HG03139 (cell line): ENCODE data around the gene RS1.

ENCODE experiments used
- ATAC-seq: cut with Tn5 transposase; IDR thresholded peaks from one replicate; pipeline ENCODE4 v1.9.1; 2021; ENCODE audit not compliant: unreplicated experiment

The RS1 gene

DNA sequence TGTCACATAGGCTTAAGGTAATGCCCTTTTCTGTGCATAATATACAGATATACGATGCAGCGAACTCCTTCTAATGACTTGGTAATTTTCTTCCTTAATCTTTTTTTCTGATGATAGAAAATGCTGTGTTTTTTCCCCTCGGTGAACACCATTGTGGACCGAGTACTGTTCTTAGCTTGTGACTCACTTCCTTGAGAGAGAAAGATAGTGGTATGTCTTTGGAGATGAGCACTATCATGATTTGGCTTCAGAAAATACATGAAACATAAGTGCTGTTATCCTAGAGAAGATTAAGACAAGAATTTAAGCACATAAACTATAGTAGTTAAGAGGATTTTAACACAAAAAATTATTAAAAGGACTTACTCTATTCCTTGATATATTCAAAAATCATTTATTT, 63.9 kb downstream of the RS1 start:
- no peak for ATAC-seq

DNA sequence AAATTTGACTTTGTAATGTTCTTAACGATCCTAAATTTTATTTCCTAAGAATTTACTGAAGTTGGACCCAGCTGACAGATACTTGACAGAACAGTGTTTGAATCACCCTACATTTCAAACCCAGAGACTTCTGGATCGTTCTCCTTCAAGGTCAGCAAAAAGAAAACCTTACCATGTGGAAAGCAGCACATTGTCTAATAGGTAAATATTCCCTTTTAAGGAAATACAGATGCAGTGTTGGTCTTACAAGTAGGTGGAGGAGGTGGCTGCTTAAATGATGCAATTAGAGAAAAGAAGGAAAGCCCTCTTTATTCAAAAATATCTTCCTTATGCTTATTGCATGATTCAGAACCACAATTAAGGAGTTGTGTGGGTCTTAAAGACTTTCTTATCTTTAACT, 73.5 kb downstream of the RS1 start:
- no peak for ATAC-seq

DNA sequence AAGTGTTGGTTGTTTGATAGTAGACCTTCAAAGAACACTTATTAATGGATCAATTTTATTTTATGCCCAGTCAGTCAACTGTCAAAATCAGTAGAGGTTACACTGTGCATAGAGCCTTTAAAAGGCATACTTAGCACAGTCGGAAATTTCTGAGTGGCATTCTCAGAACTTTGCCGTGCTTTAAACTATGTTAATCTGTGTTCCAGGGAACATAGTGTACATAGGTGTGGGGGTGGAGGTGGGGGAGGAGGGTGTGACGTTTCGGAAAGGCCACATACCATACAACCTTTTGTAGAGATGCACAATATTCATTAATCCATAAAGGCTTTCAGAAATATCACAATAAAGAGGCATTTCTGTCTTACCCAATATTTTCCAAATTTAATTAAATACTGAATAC, 75.8 kb downstream of the RS1 start:
- no peak for ATAC-seq

DNA sequence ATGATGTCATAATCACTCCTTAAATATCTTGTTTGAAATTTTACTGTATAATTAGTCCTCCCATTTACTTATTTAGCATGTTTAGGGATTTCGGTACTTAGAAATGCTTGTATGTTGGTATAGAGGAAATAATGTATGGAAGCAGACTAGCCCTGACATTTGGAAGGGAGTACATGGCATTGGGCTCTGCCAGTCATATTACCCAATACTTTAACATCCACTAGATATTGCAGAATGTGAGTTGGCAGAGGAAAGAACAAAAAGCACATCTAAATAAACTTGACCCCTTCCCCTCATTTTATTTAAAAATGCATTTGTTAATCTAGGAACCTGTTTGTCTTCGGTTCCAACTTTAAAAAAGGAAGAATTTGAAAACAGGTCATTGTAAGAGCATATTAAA, 77.8 kb downstream of the RS1 start:
- ATAC-seq: no peak

DNA sequence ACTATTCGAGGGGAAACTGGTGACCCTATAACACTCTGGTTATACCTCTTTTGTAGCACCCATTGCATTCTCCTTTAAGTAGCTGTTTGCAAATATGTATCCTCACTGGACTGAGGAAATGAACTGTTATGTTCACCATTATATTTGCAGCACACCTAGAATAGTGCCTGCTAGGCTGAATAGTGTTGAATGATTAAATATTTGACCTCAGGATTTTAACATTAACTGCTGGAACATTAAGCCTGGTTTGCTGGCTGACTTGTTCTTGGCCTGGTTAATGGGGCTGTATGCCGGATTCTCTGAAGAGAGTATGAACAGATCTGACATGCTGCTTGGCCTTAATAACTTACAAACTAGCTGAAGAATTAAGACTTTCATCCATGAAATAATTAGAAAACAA, 80.1 kb downstream of the RS1 start:
- ATAC-seq: no peak
